GM21447 (cell line): Measurements from ENCODE around the gene DSG3.

Experiments used
- ATAC-seq: cut with Tn5 transposase; IDR thresholded peaks from one replicate; pipeline ENCODE4 v1.9.1; 2021; ENCODE audit not compliant: unreplicated experiment

Gene DSG3, protein sequence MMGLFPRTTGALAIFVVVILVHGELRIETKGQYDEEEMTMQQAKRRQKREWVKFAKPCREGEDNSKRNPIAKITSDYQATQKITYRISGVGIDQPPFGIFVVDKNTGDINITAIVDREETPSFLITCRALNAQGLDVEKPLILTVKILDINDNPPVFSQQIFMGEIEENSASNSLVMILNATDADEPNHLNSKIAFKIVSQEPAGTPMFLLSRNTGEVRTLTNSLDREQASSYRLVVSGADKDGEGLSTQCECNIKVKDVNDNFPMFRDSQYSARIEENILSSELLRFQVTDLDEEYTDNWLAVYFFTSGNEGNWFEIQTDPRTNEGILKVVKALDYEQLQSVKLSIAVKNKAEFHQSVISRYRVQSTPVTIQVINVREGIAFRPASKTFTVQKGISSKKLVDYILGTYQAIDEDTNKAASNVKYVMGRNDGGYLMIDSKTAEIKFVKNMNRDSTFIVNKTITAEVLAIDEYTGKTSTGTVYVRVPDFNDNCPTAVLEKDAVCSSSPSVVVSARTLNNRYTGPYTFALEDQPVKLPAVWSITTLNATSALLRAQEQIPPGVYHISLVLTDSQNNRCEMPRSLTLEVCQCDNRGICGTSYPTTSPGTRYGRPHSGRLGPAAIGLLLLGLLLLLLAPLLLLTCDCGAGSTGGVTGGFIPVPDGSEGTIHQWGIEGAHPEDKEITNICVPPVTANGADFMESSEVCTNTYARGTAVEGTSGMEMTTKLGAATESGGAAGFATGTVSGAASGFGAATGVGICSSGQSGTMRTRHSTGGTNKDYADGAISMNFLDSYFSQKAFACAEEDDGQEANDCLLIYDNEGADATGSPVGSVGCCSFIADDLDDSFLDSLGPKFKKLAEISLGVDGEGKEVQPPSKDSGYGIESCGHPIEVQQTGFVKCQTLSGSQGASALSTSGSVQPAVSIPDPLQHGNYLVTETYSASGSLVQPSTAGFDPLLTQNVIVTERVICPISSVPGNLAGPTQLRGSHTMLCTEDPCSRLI

GRCh38 chr18:31447530-31448191 lies at the start of gene DSG3:
Gene DSG3, plus strand, starts transcription at chr18:31447741. Its CDS starts 137 bp downstream, at chr18:31447878.
- no peak for ATAC-seq

DNA sequence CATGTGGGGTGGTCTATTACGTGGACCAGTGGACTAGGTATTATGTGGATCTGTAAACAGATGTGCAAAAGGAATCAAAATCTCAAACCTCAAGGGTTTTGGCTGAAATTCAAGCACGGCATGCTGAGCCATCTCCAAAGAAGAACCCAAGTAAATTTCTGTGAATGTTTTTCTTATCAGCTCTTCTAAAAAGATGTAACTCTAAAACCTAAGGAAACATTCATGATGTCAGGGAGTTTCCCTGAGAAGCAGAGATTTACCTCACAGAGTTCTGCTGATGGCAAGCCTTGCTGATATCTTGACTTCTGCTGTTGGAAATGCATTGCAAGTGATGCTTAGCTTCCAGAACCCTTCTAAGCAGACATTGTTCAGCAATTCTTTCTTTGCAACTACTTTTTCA lies 49.4 kb upstream of the DSG3 start:
- no peak for ATAC-seq

GRCh38 chr18:31399306-31400032 lies 48.1 kb upstream of the DSG3 start:
- no peak for ATAC-seq

DNA sequence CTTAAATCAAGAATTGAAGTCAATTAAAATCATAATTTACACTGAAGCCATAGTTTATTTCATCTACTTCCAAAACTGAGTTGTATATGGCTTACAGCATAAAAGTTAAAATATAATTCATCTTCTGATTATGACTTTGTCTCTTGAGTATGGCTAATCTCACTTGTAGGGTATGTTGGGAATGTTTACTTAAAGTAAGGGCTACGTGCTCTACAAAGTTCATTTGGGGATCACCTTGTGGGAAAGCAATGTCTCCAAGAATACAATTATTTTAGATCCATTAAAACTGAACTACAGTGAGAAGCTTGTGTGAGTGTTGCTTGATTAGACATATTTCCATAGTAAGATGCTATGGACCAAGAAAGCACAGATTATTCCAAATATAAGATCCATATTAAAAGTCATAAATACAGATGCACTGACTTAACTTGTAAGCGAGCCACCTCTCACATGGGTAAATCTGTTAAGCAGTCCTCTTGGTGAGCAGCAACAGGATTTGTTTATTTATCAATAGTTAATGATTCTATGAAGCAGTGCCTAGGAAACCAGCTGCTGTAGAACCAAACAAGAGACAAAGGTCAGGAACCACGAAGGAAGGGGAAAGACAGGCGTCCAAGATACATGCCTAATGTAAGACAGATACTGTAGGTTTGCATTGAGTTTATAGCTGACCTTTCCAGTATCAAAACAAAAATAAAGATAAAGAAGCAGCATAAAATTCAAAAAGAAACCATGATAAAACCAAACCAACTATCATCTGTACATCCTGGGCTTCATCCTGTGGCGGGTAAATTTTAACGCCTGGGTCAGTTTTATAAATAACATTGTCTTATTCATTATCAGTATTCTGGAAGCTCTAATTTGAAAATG lies 46.1 kb upstream of the DSG3 start:
- ATAC-seq = no peak

DNA sequence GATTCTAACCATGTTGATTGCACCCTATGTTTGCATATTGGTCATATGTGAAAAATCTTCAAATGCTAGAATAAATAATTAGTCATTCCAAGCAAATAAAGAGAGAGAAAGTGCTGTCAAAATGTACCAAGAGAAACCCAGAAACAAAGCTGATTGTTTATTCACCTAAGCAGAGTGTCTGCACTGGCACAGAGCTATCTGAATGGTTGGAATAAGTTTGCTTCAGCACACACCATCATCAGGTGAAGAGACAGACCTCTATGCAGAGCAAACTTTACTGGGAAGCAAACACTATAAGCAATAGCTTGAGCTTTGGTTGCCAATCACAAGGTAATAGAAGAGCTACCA lies 45.5 kb upstream of the DSG3 start:
- ATAC-seq = no peak

- no peak for ATAC-seq
Measured at GRCh38 chr18:31403409-31403808, 44.1 kb upstream of the DSG3 start.

DNA sequence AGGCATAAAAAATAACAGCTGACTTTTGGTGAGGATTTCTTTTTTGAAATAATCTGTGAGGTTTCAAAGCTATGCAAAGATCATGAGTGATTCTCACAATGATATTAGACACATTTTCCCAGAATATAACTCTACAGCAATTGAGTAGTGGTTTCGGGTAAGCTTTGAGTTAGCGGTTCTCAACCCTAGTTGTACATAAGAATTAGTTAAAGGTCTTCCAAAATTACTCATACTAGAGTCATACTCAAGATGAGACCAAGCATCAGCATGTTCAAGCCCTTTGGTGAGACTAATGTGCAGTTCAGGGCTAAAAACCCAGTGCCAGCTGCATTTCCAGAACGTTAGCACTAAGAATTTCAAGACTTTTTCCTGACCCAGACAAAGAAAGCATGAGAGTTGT lies 39.9 kb upstream of the DSG3 start:
- ATAC-seq = no peak

- no peak for ATAC-seq
Measured at GRCh38 chr18:31409276-31409675, 38.3 kb upstream of the DSG3 start.

- ATAC-seq = no peak
Measured at GRCh38 chr18:31410716-31411483, 36.6 kb upstream of the DSG3 start.

GRCh38 chr18:31413137-31413536 lies 34.4 kb upstream of the DSG3 start:
- no peak for ATAC-seq

DNA sequence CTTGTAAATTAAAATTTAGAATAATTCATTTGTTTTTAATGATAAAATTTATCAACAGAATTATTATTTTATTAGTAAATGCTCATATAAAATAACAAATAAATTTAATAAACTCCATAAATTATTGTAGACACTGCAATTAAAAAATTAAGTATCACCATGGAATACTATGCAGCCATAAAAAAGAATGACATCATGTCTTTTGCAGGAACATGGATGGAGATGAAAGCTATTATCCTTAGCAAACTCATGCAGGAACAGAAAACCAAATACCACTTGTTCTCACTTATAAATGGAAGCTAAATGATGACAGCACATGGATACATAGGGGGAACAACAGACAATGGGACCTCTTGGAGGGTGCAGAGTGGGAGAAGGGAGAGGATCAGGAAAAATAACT lies 29.7 kb upstream of the DSG3 start:
- ATAC-seq = no peak

- no peak for ATAC-seq
Measured at GRCh38 chr18:31419457-31419932, 28.0 kb upstream of the DSG3 start.

GRCh38 chr18:31420032-31420431 lies 27.5 kb upstream of the DSG3 start:
- no peak for ATAC-seq

DNA sequence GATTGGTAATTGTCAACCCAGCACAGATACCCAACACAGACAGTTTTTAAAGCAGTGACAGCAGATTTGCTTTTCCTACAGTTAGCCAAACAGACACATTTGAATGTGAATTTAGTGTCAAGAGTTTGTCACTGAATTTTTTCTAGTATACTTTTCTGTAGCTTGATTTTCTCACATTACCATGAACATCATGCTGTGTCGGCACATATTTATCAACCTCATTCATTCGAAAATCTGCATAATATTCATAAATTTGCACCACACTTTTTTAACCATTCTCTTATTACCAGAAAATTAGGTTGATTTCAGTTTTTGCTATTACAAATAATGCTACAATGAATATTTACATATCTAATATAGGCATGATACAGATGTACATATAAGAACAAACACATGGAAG lies 27.0 kb upstream of the DSG3 start:
- no peak for ATAC-seq

DNA sequence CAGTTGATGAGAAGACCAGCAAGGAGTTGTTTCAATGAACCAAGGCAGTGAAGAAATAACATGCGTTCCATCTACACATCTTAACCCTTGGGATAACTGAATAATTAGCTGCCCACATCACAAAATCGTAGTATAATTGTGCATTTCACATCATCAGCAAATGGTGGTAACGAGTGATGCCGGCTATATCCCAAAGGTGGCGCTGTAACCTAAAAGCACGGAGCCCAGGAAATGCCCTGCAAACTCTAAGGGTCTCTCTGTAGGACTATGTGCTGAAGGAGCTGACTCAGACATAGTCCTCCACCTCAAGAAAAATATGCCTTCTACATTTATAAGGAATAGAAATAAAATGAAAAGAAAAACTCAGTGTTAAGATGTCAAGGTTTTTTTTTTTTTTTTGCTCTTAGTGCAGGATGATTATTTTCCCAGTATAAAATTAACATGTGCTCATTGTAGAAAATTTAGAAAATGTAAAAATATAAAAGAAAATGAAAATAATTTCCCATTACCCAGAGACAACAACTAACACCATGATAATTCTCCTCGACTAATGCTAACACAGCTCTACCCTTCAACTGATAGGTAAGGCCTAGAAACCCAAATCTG lies 23.1 kb upstream of the DSG3 start:
- ATAC-seq = peak; percentile 72

DNA sequence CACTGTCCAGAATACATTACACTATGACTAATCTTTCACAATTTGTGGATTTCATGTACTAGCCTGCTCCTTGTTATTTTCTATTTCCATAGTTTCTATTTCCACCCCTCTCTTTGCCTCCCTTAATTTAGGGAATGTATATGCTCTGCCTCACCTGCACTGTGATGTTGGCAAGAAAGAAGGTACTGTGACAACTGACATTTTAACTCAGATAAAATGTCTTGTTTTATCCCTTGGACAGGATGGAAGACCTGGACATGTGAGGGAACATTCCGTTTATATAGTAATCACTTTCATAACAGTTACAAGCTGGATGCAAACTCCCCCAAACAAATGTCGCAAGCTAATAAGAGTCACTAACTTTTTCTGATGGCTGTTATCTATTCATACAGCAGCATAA lies 21.5 kb upstream of the DSG3 start:
- ATAC-seq = no peak

DNA sequence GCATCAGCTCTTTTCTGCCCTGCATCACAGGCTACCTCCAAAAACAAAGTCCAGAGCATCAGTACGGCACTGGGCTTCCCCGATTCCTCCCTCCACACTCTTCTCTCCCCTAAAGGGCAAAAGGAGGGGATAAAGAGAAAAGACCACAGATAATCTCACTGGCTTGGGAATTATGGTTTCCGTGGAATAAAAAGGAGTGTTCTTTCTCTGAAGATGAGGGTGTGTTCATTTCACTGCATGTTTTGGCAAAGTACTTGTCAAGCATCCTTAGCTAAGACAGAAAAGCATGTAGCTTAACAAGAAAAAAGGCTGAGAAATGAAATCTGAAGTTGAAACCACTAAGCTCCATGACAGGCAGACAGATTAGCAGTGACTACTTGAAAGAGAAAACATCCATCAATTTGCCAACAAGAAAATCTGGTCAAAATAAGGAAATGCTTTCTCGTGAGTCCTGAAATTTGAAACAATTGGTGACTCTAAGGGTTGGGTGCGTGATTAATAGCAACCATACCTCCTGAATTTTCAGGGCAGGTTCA lies 20.6 kb upstream of the DSG3 start:
- ATAC-seq = no peak

DNA sequence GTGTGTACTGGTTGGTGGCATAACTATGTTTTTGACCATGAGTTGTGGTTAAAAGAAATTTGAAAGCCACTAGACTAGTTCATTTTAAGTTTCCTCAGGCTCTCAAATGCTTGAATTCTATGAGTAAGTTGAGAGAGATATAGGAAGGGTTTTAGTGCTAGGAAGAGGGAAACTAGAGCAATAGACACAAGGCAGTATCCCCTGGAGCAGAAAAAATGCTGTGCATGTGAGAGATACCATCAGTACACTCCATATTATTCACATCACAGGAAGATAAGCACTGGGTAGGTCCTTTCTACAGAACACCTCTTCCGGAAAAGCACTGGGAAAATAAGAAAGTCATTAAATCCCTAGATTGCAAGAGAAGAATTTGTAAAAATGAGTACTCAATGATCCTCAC lies 19.3 kb upstream of the DSG3 start:
- ATAC-seq = no peak
